ENCODE data around the gene MROH7. TPM values are rescaled to one million over a fixed set of nuclear protein-coding genes. Genes with fewer than 3 reads are reported as not detected.
A peak's percentile ranks its signal among the peaks of the same experiment; 100 is the strongest.

Gene MROH7
- total and polyA plus RNA-seq, 9 of the 15 experiments (the other 6 are each of a cell fraction or from before 2014, with no cell fraction given) = not detected

DNA sequence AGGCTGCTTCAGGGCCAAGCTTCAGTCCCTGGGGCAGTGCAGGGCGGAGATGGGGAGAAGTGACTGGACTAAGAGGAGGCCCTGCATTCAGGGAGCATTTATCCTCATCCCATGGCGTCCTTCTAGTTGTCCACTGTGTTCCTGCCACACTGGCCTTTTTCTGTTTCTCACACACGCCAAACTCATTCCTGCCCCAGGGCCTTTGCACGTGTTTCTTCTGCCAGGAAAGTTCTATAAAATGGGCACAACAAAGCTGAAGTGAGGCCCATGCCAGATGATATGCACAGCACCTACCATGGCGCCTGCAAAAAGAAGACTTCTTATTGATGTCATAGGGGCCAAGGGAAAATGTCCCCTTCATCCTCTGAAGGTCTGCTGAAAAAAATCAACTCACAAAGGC, 24.3 kb downstream of the MROH7 start:
- Histone ChIP-seq H3K9ac (ENCODE audit: insufficient read depth in 1 of 2, low read depth in 2 of 2, low read length in 2 of 2) (no peak overlapping the region), H3K79me2 (ENCODE audit: control insufficient read depth, insufficient read depth, low read length) (no peaks in the 10 kb centered on the region), H3K4me2 (ENCODE audit: insufficient read depth, low read length) (no peak overlapping the region), H3K9me3 (replicated peaks; ENCODE audit: control insufficient read depth, insufficient read depth, low read depth, low read length) (no peaks in the 10 kb centered on the region), H3K27ac (ENCODE audit: extremely low read depth, low read depth, low read length) (no peak overlapping the region), H3K27me3 (ENCODE audit: control insufficient read depth in 2 of 2, insufficient read depth in 2 of 2, low read length in 2 of 2) (peaks cover 5 to 10% of the 10 kb centered on the region in 2 experiments; a peak in 4 of 5 replicates), H3K4me3 (no peak overlapping the region), H2AFZ (ENCODE audit: low read depth, low read length) (no peak overlapping the region), H3K4me1 (replicated peaks in 1 of 2; ENCODE audit: control insufficient read depth in 2 of 2, insufficient read depth in 2 of 2, low read length in 2 of 2) (no peaks in the 10 kb centered on the region), H3K36me3 (ENCODE audit: control insufficient read depth, insufficient read depth, low read length) (no peaks in the 10 kb centered on the region), H4K20me1 (replicated peaks; ENCODE audit: control insufficient read depth, insufficient read depth, low read length) (no peaks in the 10 kb centered on the region), H3K9me1 (ENCODE audit: control insufficient read depth, insufficient read depth, low read length) (no peaks in the 10 kb centered on the region)
- CTCF ChIA-PET (ENCODE audit: low intra/inter-chr PET ratio) = interaction anchor here (0.6 kb wide), 1 partner anchor 544 kb away, joined by 3 read pairs; no protein-coding TSS in a partner anchor
- BruUV-seq (replicated peaks) = no TSS peak
- FAIRE-seq (no peak), ATAC-seq (no peak), DNase-seq (ENCODE audit: extremely low read depth in 1 of 4, low spot score in 3 of 4) (no peak)
- WGBS (ENCODE audit: insufficient coverage, low coverage, missing lambda C conversion rate) = 3% methylated on average over 5 of the region's 5 CpGs
- peak; percentile 74 for TF ChIP-seq RBM25 (IDR thresholded peaks at IDR 0.05; ENCODE audit: low read depth, low read length, severe bottlenecking)
- no peak for TF ChIP-seq ZNF830 (CRISPR knock-in tag; IDR thresholded peaks at IDR 0.05)
- POLR2A ChIA-PET = interaction anchor here (0.6 to 1.3 kb wide), 4 partner anchors 9 to 529 kb away, joined by 3 to 4 read pairs (median 4); no protein-coding TSS in a partner anchor
- intact Hi-C loops (cut with micrococcal nuclease) = loop anchor here (10.0 kb wide), 1 partner anchor 541 kb away; no protein-coding TSS in a partner anchor
- in situ Hi-C loops (cut with MboI) = loop anchor here (5.0 kb wide), 1 partner anchor 126 kb away; no protein-coding TSS in a partner anchor

DNA sequence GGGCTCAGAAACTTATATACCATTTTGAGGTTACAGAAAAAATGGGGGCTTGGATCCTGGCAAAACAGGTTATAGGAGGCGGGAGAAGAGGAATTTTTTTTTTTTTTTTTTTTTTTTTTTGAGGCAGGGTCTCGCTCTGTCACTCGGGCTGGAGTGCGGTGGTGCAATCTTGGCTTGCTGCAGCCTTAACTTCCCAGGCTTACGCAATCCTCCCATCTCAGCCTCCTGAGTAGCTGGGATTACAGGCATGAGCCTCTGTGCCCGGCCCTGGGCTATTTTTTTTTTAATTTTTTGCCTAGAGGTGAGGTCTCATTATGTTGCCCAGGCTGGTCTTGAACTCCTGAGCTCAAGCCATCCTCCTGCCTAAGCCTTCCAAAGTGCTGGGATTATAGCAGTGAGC, 24.7 kb downstream of the MROH7 start:
- H3K36me3 ChIP-seq (ENCODE audit: control insufficient read depth, insufficient read depth, low read length) = no peaks in the 10 kb centered on the region
- ChIA-PET CTCF (ENCODE audit: low intra/inter-chr PET ratio) (interaction anchor here (0.6 kb wide), 1 partner anchor 545 kb away, joined by 3 read pairs; no protein-coding TSS in a partner anchor), POLR2A (interaction anchor here (0.6 to 1.3 kb wide), 5 partner anchors 9 to 529 kb away, joined by 3 to 4 read pairs (median 3); no protein-coding TSS in a partner anchor)
- ATAC-seq (no peak), FAIRE-seq (no peak), DNase-seq (ENCODE audit: extremely low read depth in 1 of 4, low spot score in 3 of 4) (no peak)
- 0 out of 2 replicates have a peak, but pooled peaks cover 1% of the 10 kb centered on the region for H4K20me1 ChIP-seq (replicated peaks; ENCODE audit: control insufficient read depth, insufficient read depth, low read length)
- no peak overlapping the region for H3K4me3 ChIP-seq
- H3K9ac ChIP-seq (ENCODE audit: insufficient read depth in 1 of 2, low read depth in 2 of 2, low read length in 2 of 2) = no peak overlapping the region
- no peak for TF ChIP-seq TAF9B (IDR thresholded peaks at IDR 0.05; ENCODE audit: partially characterized antibody)
- TF ChIP-seq CEBPB (tag; IDR thresholded peaks at IDR 0.05) = peak; percentile 70
- TF ChIP-seq CEBPG (CRISPR knock-in tag; IDR thresholded peaks at IDR 0.05) = no peak
- TF ChIP-seq CEBPG (tag; conservative IDR thresholded peaks at IDR 0.05 in 1 of 2, IDR thresholded peaks at IDR 0.05 in 1 of 2) = 0 out of 4 replicates have a peak, but pooled peaks have one; percentile 21
- in situ Hi-C loops (cut with MboI) = loop anchor here (5.0 kb wide), 1 partner anchor 126 kb away; no protein-coding TSS in a partner anchor
- no peak overlapping the region for H3K27ac ChIP-seq (ENCODE audit: extremely low read depth, low read depth, low read length)
- H3K79me2 ChIP-seq (ENCODE audit: control insufficient read depth, insufficient read depth, low read length) = no peaks in the 10 kb centered on the region
- H3K27me3 ChIP-seq (ENCODE audit: control insufficient read depth in 2 of 2, insufficient read depth in 2 of 2, low read length in 2 of 2) = peaks cover 6 to 10% of the 10 kb centered on the region in 2 experiments; a peak in 4 of 5 replicates
- no peak overlapping the region for H3K4me2 ChIP-seq (ENCODE audit: insufficient read depth, low read length)
- H2AFZ ChIP-seq (ENCODE audit: low read depth, low read length) = no peak overlapping the region
- no peaks in the 10 kb centered on the region for H3K4me1 ChIP-seq (replicated peaks in 1 of 2; ENCODE audit: control insufficient read depth in 2 of 2, insufficient read depth in 2 of 2, low read length in 2 of 2)
- WGBS (ENCODE audit: insufficient coverage, low coverage, missing lambda C conversion rate) = 0% methylated on average over 3 of the region's 6 CpGs
- no peaks in the 10 kb centered on the region for H3K9me1 ChIP-seq (ENCODE audit: control insufficient read depth, insufficient read depth, low read length)
- BruUV-seq (replicated peaks) = no TSS peak
- intact Hi-C loops (cut with micrococcal nuclease) = loop anchor here (10.0 kb wide), 1 partner anchor 542 kb away; no protein-coding TSS in a partner anchor
- no peaks in the 10 kb centered on the region for H3K9me3 ChIP-seq (replicated peaks; ENCODE audit: control insufficient read depth, insufficient read depth, low read depth, low read length)
